SK-N-SH (cell line): ENCODE data around the gene FGF9.

Source experiments
- EP300 ChIP-seq, 2 experiments: IDR thresholded peaks; 2 replicates each; pipeline versions ENCODE4 v1.4.0 to v1.6.1; 2012; ENCODE audit warnings: borderline replicate concordance in 1 of 2, low read depth in 1 of 2, low read length in 1 of 2
- EZH2phosphoT487 ChIP-seq: fragments of 200-600 bp; sonication (generic); IDR thresholded peaks from 2 replicates; pipeline ENCODE4 v1.6.1; 2017; ENCODE audit warnings: low read depth, mixed run types, mild to moderate bottlenecking, antibody characterized with exemption, moderate library complexity, borderline replicate concordance
- GABPA ChIP-seq: IDR thresholded peaks from 2 replicates; pipeline ENCODE4 v1.4.0; 2012; ENCODE audit warnings: low read depth, mild to moderate bottlenecking
- MAX ChIP-seq: IDR thresholded peaks from 2 replicates; pipeline ENCODE4 v1.4.0; 2012; ENCODE audit warnings: low read depth
- RAD21 ChIP-seq: IDR thresholded peaks from 2 replicates; pipeline ENCODE4 v1.6.1; 2012; ENCODE audit warnings: mild to moderate bottlenecking, low read length
- RXRA ChIP-seq: IDR thresholded peaks from 2 replicates; pipeline ENCODE4 v1.4.0; 2012; ENCODE audit warnings: low read depth, mild to moderate bottlenecking, borderline replicate concordance
- USF1 ChIP-seq: IDR thresholded peaks from 2 replicates; pipeline ENCODE4 v1.4.0; 2012; ENCODE audit warnings: low read depth, borderline replicate concordance
- YY1 ChIP-seq: IDR thresholded peaks from 2 replicates; pipeline ENCODE4 v1.4.0; 2012; ENCODE audit warnings: low read depth, mild to moderate bottlenecking
- TF ChIP-seq, protein P1 (sequence below): fragments of 200-600 bp; sonication (generic); IDR thresholded peaks from 2 replicates; pipeline ENCODE4 v1.6.1; 2017; ENCODE audit warnings: antibody characterized with exemption, mild to moderate bottlenecking, moderate library complexity
- TF ChIP-seq, protein P2 (sequence below): IDR thresholded peaks from 2 replicates; pipeline ENCODE4 v1.4.0; 2012; ENCODE audit warnings: low read depth, borderline replicate concordance
- TF ChIP-seq, protein P3 (sequence below): fragments of 150-350 bp; IDR thresholded peaks from 2 replicates; pipeline ENCODE4 v1.6.1; 2016; ENCODE audit warnings: mild to moderate bottlenecking, low read depth, low read length

DNA sequence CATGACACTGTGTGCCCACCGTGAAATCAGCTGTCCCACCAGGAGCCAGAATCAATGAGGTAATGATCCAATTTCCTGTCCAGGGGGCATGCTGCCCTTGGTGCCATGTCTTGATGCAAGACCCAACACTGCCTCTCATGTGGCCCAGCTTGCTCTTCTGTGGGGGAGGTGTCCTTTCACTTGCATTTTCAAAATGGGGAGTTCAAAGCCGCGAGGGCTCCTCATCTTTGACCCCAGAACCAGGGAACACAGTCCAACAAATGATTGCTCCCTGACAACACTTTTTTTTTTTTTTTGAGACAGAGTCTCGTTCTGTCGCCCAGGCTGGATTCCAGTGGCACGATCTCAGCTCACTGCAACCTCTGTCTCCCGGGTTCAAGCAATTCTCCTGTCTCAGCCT is 64.1 kb downstream of the FGF9 start:
- TF ChIP-seq USF1 (no peak), RAD21 (no peak), GABPA (no peak), YY1 (no peak), MAX (no peak), EP300 (IDR thresholded peaks at IDR 0.05; ENCODE audit: borderline replicate concordance in 1 of 2, low read depth in 1 of 2, low read length in 1 of 2) (no peak), RXRA (no peak), EZH2phosphoT487 (no peak)
- TF ChIP-seq, protein P1, sequence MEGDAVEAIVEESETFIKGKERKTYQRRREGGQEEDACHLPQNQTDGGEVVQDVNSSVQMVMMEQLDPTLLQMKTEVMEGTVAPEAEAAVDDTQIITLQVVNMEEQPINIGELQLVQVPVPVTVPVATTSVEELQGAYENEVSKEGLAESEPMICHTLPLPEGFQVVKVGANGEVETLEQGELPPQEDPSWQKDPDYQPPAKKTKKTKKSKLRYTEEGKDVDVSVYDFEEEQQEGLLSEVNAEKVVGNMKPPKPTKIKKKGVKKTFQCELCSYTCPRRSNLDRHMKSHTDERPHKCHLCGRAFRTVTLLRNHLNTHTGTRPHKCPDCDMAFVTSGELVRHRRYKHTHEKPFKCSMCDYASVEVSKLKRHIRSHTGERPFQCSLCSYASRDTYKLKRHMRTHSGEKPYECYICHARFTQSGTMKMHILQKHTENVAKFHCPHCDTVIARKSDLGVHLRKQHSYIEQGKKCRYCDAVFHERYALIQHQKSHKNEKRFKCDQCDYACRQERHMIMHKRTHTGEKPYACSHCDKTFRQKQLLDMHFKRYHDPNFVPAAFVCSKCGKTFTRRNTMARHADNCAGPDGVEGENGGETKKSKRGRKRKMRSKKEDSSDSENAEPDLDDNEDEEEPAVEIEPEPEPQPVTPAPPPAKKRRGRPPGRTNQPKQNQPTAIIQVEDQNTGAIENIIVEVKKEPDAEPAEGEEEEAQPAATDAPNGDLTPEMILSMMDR, result no peak
- TF ChIP-seq, protein P2, sequence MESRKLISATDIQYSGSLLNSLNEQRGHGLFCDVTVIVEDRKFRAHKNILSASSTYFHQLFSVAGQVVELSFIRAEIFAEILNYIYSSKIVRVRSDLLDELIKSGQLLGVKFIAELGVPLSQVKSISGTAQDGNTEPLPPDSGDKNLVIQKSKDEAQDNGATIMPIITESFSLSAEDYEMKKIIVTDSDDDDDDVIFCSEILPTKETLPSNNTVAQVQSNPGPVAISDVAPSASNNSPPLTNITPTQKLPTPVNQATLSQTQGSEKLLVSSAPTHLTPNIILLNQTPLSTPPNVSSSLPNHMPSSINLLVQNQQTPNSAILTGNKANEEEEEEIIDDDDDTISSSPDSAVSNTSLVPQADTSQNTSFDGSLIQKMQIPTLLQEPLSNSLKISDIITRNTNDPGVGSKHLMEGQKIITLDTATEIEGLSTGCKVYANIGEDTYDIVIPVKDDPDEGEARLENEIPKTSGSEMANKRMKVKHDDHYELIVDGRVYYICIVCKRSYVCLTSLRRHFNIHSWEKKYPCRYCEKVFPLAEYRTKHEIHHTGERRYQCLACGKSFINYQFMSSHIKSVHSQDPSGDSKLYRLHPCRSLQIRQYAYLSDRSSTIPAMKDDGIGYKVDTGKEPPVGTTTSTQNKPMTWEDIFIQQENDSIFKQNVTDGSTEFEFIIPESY, result no peak
- TF ChIP-seq, protein P3, sequence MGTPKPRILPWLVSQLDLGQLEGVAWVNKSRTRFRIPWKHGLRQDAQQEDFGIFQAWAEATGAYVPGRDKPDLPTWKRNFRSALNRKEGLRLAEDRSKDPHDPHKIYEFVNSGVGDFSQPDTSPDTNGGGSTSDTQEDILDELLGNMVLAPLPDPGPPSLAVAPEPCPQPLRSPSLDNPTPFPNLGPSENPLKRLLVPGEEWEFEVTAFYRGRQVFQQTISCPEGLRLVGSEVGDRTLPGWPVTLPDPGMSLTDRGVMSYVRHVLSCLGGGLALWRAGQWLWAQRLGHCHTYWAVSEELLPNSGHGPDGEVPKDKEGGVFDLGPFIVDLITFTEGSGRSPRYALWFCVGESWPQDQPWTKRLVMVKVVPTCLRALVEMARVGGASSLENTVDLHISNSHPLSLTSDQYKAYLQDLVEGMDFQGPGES, result no peak
